Stomach (tissue), 9 donors: ENCODE measurements around the gene CRADD. TPM values are rescaled to one million over a fixed set of nuclear protein-coding genes. Genes with fewer than 3 reads are reported as not detected.

Experiments
- DNase-seq, 2 donors: peaks; one replicate each; pipeline versions ENCODE4 v3.0.0 to v3.0.0-alpha.2; 2013 to 2019
- H3K27ac ChIP-seq, 5 donors: fragments of 200-600 bp in 4 of 5; sonication (generic) in 4 of 5; one replicate each; pipeline ENCODE4 v1.5.1; 2013 to 2019; ENCODE audit warnings: mild to moderate bottlenecking in 1 of 5, moderate library complexity in 1 of 5
- H3K27me3 ChIP-seq, 3 donors: fragments of 200-600 bp; sonication (generic); one replicate each; pipeline ENCODE4 v1.5.1; 2017 to 2019; ENCODE audit warnings: mixed run types in 1 of 3
- H3K36me3 ChIP-seq, 4 donors: fragments of 200-600 bp; sonication (generic); 1 replicate in 3 of 4; 2 replicates in 1 of 4; pipeline ENCODE4 v1.5.1; 2016 to 2019
- H3K4me1 ChIP-seq, 4 donors: fragments of 200-600 bp; sonication (generic); one replicate each; pipeline ENCODE4 v1.5.1; 2016 to 2019
- H3K4me3 ChIP-seq, 4 donors: fragments of 200-600 bp; sonication (generic) in 3 of 4; one replicate each; pipeline ENCODE4 v1.5.1; 2016 to 2019; ENCODE audit warnings: mild to moderate bottlenecking in 1 of 4
- H3K9me3 ChIP-seq, 4 donors: fragments of 200-600 bp; sonication (generic); one replicate each; pipeline ENCODE4 v1.5.1; 2016 to 2019
- EP300 ChIP-seq: sonication (generic); formaldehyde crosslinking; IDR thresholded peaks from one replicate; pipeline ENCODE4 v1.6.1; 2017; ENCODE audit warnings: antibody characterized with exemption
- POLR2A ChIP-seq, 4 donors: fragments of 450-650 bp; IDR thresholded peaks; one replicate each; pipeline ENCODE4 v1.6.1; 2016; ENCODE audit warnings: antibody characterized with exemption in 4 of 4, control low read depth in 2 of 4, mild to moderate bottlenecking in 1 of 4, moderate library complexity in 1 of 4
- POLR2AphosphoS5 ChIP-seq, 3 donors: sonication (generic); formaldehyde crosslinking; IDR thresholded peaks; one replicate each; pipeline ENCODE4 v1.6.1; 2016; ENCODE audit warnings: antibody characterized with exemption in 3 of 3
- WGBS, 5 donors: extraction: QIAGEN DNeasy Blood & Tissue Kit in 3 of 5; methylation state at CpG; one replicate each; pipeline versions ENCODE4 v1.1.5 to v1.1.7; 2013 to 2018; 5-methylcytosine and 5-hydroxymethylcytosine counted together
- intact Hi-C: fragments of 100-400 bp; cut with DNase I; formaldehyde crosslinking; loops from one replicate; pipeline ENCODE4 v1.15.1; 2023; ENCODE audit warnings: low total_unique reads
- polyA plus RNA-seq, 3 donors: library from polyadenylated mRNA; stranded (reverse); fragments of 200-250 nt; gene quantifications; one replicate each; pipeline ENCODE4 v1.2.3, GENCODE V29; 2013
- total RNA-seq, 5 donors: library from RNA; depleted of rRNA; stranded (reverse); fragments of >200 nt; gene quantifications; one replicate each; pipeline versions ENCODE4 v1.1.0 to v1.2.3, GENCODE V29; 2014 to 2016
- TF ChIP-seq, protein P1 (sequence below), 7 experiments: fragments of 450-650 bp in 4 of 7; fragments of 200-600 bp in 3 of 7; sonication (generic) in 3 of 7; IDR thresholded peaks; one replicate each; pipeline ENCODE4 v1.5.1; 2016 to 2019; ENCODE audit warnings: antibody characterized with exemption in 7 of 7, control low read depth in 2 of 7, mild to moderate bottlenecking in 1 of 7
- donor health status: healthy with polysubstance abuse.
- donor health status: Bipolar disorder and iron deficiency.
- donor health status: healthy.

The CRADD gene
- total and polyA plus RNA-seq, 8 donors = 2.3 to 30.9 (median 17.1) TPM

- peaks cover 0 to 6% (median 3%) of the 10 kb centered on the region in 4 donors for H3K4me1 ChIP-seq
- no peak overlapping the region for H3K4me3 ChIP-seq
- no peaks in the 10 kb centered on the region for H3K9me3 ChIP-seq
- H3K27ac ChIP-seq = no peak overlapping the region
- intact Hi-C loops = no loop called here
- TF ChIP-seq EP300 (no peak), POLR2AphosphoS5 (IDR thresholded peaks at IDR 0.05) (no peak), POLR2A (IDR thresholded peaks at IDR 0.05) (no peak)
- TF ChIP-seq, protein P1, sequence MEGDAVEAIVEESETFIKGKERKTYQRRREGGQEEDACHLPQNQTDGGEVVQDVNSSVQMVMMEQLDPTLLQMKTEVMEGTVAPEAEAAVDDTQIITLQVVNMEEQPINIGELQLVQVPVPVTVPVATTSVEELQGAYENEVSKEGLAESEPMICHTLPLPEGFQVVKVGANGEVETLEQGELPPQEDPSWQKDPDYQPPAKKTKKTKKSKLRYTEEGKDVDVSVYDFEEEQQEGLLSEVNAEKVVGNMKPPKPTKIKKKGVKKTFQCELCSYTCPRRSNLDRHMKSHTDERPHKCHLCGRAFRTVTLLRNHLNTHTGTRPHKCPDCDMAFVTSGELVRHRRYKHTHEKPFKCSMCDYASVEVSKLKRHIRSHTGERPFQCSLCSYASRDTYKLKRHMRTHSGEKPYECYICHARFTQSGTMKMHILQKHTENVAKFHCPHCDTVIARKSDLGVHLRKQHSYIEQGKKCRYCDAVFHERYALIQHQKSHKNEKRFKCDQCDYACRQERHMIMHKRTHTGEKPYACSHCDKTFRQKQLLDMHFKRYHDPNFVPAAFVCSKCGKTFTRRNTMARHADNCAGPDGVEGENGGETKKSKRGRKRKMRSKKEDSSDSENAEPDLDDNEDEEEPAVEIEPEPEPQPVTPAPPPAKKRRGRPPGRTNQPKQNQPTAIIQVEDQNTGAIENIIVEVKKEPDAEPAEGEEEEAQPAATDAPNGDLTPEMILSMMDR (IDR thresholded peaks at IDR 0.05) = no peak
- H3K27me3 ChIP-seq = no peaks in the 10 kb centered on the region
- no peak for DNase-seq
- WGBS, 5 donors = 92 to 100% (median 95%) methylated on average over 4 of the region's 4 CpGs
- peaks cover 0 to under 1% (median 0%) of the 10 kb centered on the region in 4 donors for H3K36me3 ChIP-seq
Measured at GRCh38 chr12:93855261-93855660, 178.1 kb downstream of the CRADD start.

GRCh38 chr12:93856611-93857010 is 179.4 kb downstream of the CRADD start:
- Histone ChIP-seq H3K9me3 (no peaks in the 10 kb centered on the region), H3K27me3 (no peaks in the 10 kb centered on the region), H3K4me1 (peaks cover 0 to 6% (median 3%) of the 10 kb centered on the region in 4 donors), H3K27ac (no peak overlapping the region), H3K4me3 (no peak overlapping the region), H3K36me3 (no peaks in the 10 kb centered on the region)
- no peak for DNase-seq
- TF ChIP-seq, protein P1 (IDR thresholded peaks at IDR 0.05) = no peak
- no peak for TF ChIP-seq POLR2AphosphoS5 (IDR thresholded peaks at IDR 0.05)
- no peak for TF ChIP-seq EP300
- no peak for TF ChIP-seq POLR2A (IDR thresholded peaks at IDR 0.05)
- intact Hi-C loops = no loop called here

DNA sequence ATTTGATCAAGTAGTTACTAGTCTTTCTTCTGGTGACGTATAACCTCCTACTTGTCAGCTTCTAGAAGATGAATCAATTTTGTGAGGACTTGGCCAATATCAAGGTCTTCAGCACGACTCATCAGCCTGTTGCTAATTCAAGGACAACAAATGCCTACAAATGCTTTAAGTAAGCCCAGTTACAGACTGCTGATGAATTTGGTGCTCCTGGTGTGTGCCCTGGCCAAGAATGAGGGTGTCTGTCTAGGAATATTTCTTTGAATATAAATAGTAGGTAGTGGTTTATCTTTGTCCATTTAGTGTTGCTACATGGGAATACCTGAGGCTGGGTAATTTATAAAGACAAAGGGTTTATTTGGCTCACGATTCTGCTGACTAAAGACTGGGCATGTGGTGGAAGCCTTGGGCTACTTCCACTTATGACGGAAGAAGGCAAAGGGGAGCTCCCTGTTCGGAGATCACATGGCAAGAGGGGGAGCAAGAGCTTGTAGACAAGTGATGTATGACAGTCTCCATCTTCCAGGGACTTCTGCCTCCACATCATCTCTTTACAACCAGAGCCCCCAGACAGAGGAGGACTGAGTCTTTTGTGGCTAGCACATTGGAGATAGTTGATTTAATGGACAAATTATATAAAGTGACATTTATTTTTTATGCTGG is 180.2 kb downstream of the CRADD start:
- peaks cover 0 to 6% (median 3%) of the 10 kb centered on the region in 4 donors for H3K4me1 ChIP-seq
- 71 to 95% (median 87%) methylated on average over 5 of the region's 5 CpGs for WGBS, 5 donors
- no peaks in the 10 kb centered on the region for H3K9me3 ChIP-seq
- H3K4me3 ChIP-seq = no peak overlapping the region
- intact Hi-C loops = no loop called here
- no peaks in the 10 kb centered on the region for H3K27me3 ChIP-seq
- no peak overlapping the region for H3K27ac ChIP-seq
- TF ChIP-seq POLR2A (IDR thresholded peaks at IDR 0.05) (no peak), EP300 (no peak), POLR2AphosphoS5 (IDR thresholded peaks at IDR 0.05) (no peak)
- TF ChIP-seq, protein P1 (IDR thresholded peaks at IDR 0.05) = no peak
- no peak for DNase-seq
- H3K36me3 ChIP-seq = no peaks in the 10 kb centered on the region

DNA sequence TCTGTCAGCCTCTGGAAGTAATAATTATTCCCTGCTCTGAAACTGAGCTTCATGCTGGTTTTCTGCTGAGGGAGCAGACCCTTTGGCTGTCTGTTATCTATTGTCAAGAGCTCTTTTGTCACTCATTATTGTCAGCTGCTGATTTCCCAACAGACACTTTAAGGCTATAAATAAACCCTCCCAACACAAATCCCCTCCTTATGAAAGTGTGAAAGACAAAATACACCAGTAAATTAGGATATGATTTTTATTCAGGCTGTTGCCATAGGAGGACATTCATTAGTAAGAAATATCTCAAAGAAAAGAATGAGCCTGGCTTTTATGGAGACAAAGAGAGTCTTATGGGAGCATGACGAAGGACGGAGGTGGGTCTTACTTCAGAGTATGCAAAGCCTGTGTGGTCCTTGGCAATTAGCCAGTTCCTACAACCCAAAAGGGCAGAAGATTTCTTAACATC is 180.8 kb downstream of the CRADD start:
- Histone ChIP-seq H3K4me1 (peaks cover 0 to 6% (median 3%) of the 10 kb centered on the region in 4 donors), H3K4me3 (no peak overlapping the region), H3K27ac (no peak overlapping the region), H3K36me3 (no peaks in the 10 kb centered on the region), H3K9me3 (no peaks in the 10 kb centered on the region), H3K27me3 (no peaks in the 10 kb centered on the region)
- intact Hi-C loops = no loop called here
- no peak for TF ChIP-seq POLR2AphosphoS5 (IDR thresholded peaks at IDR 0.05)
- 88 to 100% (median 91%) methylated on average over 2 of the region's 2 CpGs for WGBS, 5 donors
- DNase-seq = peak in 1 of 2 donors; percentile 41
